ENCODE data around the gene EXOC3L4.

DNA sequence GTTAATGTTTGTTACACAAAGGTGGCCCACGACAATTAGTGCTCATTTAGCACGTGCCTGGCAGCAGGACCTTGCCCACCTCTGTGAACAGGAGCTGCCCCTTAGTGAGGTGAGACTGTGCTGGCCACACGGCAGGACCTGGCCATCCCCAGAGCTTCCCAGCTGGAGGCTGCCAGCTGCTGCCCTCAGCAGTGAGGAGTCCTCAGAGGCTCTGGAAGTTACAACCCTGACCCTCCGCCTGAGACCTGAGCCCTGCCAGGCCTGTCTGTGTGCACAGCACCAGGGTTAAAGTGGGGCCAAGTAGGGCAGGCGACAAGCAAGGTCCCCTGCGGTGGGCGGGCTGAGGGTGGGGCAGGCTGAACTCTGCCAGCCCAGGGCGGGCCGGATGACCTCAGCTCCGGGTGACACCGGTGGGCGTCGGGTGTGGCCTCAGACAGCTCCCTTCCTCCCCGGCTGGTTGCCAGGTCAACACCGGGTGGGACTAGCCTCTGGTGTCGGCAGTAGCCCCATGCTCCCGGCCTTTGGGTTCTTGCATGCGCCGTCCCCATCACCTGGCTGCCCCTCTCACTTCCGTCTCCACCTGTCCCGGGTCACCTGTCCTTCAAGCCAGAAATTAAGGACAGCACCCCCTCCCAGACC, 19.7 kb upstream of the EXOC3L4 start:
- no peak for TF ChIP-seq POLR2A (IDR thresholded peaks at IDR 0.05)
- TF ChIP-seq, protein P1, sequence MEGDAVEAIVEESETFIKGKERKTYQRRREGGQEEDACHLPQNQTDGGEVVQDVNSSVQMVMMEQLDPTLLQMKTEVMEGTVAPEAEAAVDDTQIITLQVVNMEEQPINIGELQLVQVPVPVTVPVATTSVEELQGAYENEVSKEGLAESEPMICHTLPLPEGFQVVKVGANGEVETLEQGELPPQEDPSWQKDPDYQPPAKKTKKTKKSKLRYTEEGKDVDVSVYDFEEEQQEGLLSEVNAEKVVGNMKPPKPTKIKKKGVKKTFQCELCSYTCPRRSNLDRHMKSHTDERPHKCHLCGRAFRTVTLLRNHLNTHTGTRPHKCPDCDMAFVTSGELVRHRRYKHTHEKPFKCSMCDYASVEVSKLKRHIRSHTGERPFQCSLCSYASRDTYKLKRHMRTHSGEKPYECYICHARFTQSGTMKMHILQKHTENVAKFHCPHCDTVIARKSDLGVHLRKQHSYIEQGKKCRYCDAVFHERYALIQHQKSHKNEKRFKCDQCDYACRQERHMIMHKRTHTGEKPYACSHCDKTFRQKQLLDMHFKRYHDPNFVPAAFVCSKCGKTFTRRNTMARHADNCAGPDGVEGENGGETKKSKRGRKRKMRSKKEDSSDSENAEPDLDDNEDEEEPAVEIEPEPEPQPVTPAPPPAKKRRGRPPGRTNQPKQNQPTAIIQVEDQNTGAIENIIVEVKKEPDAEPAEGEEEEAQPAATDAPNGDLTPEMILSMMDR (IDR thresholded peaks at IDR 0.05), result no peak

Data from ovary (tissue), 3 donors.